ENCODE results near the gene NTM.

Gene NTM

DNA sequence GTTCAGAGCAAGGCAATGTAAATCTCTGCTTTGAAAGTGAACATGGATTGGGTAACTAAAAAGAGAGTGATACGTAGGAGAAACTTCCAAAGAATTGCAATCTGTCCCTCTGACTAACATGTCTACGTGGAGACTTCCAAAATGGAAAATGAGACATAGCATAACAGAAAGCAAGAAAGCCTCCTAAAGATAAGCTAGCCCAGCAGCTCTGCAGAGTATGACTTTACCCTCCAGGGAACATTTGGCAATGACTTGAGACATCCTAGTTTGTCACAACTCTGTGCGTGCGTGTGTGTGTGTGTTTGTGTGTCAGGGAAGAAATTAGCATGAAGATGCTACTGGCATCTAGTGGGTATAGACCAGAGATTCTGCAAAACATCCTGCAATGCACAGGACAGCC lies 817.4 kb downstream of the NTM start:
- no peak for FAIRE-seq

DNA sequence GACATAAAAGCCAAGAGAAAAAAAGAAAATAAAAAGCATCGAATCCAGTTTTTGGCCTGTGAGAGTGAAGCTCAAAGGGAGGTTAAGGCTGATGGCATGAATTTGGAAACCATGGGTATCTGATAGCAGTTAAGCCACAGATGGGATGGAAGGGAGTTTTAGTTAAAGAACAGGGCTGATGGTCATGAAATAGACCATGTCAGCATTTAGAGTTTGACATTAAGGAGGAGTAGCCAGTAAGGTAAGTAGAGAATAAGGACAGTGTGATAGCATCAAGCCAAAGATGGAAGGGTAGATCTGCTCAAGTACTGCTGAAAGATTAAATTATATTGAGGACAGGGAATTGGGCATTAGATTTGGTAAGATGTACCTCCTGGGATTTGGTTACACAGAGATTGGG lies 826.5 kb downstream of the NTM start:
- FAIRE-seq: no peak

DNA sequence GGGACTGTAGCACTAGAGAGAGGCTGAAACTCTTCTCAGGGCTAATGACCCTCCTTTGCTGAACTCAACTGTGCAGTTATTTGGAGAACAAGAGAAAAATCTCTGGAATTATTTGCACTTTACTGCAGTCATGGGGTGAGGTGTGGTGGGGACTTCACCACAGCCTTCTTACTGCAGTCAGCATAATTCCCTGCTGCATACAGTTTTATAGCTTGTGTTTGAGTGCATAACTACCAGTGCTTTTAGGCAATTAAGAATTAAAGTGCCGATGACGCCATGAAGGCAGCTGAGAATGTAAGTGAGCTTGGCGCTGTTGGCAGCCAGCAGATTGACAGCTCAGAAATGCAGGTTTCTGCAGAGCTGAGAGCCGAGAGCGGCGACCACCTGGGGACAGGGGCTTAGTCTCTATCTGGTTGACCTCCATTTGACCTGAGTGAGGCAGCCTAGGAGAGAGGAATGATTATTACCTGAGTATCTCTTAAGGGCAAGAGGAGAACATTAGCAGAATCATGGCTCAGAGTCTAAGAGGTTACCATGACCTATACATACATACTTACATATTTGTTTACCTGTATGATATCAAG lies 830.0 kb downstream of the NTM start:
- no peak for FAIRE-seq

DNA sequence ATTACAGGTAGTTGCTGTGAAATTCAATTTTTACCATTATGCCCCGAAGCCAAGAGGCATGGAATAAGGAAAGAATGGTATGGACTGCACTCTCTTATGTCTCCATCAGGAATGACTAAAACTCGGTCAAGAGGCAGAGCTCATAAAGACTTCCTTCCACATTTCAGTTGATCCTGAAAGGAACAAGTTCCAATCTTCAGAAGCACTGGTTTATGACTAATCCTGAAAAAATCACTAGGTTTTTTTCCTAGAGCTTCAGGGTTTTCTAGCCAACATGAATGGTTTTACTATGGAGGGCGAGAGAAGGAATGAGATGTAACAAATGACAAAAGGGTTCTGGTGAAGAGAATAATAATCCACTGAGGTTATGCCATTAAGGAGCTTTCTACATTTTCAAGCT lies 832.2 kb downstream of the NTM start:
- no peak for FAIRE-seq

DNA sequence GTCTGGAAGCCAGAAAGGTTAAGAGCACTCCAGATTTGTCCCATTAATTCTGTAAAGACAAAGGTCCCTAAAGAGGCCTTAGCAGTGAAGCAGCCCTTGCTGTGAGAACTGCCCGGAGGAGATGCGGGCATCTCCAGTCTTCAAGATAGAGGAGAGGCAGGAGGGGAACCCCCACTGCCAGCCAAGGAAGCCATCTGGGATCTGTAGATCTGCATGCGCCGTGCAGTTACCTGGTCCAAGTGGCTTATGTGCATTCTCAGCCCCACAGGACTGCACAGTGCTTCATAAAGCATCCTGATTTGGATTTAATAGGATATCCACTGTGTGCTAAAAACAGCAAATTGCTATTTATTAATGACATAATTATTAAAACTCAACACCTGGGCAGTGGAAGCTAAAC lies 834.6 kb downstream of the NTM start:
- no peak for FAIRE-seq

DNA sequence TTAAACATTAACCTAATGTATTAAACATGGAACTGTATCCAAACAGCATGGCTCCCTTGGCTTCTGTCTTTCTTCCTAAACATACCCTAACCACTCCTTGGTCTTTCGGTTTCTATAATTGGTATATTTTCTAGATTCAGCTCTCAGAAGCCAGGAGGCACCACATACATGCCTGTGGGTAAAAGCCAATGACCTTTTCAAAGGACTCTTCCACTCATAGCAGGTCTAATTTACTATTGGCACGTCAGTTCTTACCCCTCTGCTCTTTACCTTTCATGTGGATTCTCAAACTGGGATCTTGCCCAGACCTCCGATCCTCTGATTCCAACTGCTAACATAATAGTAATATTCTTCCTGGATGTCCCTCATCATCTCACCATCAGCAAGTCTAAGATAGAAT lies 835.1 kb downstream of the NTM start:
- FAIRE-seq: no peak

DNA sequence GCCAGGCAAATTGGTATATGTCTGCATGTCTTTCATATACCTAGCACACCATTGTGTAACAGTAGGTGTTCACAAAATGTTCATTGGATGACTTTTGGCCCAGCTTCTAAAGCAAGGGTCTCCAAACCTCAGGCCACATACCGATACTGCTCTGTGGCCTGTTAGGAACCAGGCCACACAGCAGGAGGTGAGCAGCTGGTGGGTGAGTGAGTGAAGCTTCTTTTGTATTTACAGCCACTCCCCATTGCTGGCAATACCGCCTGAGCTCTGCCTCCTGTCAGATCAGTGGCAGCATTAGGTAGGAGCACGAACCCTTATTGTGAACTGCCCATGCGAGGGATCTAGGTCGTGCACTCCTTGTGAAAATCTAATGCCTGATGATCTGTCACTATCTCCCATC lies 836.6 kb downstream of the NTM start:
- FAIRE-seq: no peak

DNA sequence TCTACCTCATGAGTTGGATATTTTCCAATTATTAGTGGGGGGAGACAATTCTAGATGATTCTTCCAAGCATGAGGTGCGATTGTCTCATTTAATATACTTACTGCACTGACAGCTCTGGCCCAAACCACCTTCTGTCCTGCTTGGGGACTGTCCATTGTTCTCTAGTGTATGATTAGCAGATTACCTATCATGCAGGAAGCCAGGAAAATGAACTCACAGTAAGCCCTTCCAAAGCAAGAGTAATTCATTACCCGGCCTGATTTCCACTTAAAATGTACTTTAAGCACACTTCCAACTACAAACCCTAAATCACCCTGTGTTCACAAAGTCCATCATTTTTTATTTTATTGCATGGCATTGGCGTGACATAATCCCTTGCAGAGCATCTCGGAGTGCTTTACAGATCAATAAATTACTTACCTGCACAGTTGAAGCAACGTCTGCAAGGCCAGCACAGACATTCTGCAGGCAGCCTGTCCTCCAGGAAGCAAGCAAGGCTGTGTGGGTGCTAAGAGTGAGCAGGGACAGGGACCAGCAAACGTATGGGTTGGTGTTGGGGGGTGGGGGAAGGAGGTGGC lies 838.2 kb downstream of the NTM start:
- FAIRE-seq: no peak

DNA sequence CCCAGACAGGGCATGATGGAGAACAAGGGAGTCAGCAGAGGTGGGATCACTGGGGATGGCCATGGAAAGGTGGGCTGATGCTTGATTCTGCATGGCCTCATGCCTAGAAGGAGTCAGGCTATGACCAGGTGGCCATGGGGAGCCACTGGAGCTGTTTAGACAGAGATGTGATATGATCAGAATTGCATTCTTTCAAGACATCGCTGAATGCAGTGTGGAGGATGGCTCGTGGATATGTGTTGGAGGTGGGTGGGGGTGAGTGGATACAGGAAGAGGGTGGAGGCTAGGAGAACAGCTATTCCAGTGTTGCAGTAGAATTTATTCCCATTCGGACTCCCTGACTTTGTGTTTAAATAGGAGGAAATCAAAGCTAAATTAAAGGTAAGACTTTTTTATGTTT lies 841.1 kb downstream of the NTM start:
- FAIRE-seq: no peak

DNA sequence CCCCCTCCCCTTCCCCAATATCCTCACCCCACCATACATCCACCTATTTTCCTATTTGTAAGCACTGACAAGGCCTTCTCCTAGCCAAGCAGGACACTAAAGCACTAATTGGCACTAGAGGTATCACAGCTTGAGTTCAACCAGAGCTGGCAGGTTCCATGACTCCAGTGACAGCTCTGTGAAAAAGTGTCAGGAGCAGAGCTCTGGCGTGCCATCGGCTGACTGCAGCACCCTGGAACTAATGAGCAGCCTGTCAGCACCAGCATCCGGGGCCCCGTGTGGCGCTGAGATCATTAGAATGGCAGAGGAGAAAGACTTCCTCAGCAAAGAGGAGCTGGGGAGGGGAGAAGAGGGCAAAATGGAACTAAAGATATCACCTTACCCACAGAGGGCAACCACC lies 847.4 kb downstream of the NTM start:
- no peak for FAIRE-seq

DNA sequence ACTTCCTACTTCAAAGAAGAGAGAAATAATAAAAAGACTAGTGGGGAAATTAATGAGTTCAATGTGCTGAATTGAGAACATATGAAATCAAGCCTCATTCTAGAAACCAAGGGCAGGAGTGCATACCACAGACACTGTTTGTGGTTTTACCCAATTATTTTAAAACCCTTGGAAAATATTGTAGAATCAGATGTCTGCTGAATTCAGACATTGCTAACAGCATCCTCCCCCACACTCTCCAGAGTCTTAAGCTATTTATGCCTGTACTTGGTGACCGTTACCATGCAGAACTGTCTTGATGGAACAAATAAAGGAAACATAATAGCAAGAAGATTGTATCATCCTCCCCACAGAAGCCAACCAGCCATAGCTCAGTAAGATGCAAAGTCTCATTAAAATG lies 850.1 kb downstream of the NTM start:
- FAIRE-seq: no peak

DNA sequence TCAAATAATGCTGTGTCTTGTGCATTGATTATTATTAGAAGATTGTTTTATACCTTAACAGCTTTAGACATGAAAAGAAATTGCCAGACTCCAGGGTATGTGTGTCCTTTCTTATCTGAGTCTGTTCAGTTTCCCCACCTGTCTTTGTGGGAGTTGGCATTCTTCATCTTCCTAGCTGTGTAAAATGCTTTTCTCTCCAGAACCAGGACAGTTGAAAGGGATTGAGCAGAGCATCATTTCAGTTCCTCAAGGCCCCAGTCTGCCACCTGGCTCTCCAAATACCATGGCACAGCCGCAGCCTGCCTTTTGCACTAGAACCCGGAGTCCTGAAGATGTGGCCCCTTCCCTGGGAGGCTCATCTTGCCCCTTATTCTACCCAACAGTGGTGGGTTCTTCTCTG lies 851.9 kb downstream of the NTM start:
- FAIRE-seq: no peak

DNA sequence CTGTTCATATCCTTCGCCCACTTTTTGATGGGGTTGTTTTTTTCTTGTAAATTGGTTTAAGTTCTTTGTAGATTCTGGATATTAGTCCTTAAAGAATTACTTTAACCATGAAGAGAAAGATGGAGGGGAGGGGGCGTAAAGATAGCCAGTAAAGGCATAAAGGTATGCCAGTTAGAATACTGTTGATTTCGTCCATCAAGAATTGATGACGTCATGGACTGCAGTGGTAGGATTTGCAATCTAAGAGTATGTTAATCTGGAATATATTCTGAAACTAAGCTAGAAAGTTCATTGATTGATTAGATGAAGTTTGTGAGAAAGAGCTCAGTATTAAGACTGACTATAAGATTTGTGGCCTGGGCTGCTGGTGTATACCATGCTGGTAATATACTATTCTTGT lies 856.1 kb downstream of the NTM start:
- no peak for FAIRE-seq

DNA sequence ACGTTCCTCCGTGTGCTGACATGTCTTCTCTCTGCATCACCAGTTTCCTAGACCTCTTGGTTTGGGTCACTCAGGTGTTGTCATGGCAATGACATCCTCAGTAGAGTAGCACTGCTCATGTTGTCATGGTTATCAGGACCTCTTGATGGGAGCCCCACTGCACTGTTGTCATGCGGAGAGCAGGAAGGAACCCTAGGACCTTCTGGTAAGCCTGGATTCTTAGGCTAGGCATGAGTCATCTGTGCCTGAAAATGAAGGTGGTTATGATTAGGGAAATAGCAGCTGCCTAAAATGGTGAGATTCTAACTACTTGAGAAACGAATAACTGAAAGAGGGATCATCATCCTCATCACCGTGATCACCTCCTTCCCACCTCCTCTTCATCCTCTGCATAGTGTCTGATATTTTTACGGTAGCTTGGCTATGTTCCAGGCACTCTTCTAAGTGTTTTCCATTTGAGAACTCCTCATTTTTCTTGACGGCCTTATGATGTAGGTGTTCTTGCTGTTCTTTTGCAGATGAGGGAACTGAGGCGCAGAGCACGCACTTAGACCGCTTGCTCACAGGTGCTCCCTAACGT lies 858.4 kb downstream of the NTM start:
- FAIRE-seq: no peak

DNA sequence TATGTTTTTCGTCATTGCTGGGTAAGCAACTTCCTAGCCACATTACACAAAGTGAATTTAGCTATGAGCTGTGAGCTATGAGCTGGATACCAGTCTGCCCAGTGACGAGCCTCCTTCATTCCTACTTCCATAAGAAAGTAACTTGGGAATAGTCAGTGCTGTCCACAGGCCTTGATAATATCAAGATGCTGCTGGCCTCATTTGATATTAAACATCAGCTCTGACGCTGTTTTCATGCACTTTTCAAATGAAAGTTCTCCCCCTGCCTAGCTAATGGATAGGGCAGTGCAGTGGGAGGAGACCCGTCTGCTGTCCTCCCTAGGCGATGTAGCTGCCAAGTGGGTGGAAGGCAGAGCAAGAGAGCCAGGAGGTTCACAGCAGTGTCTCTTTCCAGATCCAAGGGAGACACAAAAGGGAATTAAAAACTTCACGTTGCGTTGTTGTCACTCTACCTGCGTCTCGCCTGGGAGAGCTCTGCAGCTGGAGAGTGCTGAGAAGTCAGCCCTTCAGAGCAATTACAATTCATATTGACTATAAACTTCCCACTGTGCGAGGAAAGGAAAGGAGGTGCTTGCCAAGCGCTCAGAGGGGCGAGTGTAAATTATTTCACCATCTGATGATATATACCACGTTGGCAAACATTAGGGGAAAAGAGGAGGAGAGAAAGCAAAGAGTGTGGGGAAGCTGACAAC lies 861.4 kb downstream of the NTM start:
- no peak for FAIRE-seq

DNA sequence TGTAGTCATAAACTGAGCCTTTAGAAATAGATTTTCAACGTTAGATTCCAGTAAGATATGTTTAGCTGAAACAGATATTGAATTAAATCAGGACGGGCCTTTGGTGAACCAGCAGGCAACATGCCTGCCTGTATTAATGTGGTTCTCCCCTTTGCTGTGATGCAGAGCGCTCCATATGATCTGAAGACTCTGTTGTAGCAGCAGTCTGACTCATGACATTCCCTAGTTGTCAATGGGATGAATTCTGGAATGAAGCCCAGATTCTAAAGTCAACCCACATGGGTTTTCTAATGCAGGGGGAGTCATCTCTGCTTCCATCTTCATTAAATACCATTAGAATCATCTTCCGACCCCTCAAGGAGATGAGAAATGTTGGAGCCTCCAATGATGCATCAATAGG lies 864.5 kb downstream of the NTM start:
- no peak for FAIRE-seq

DNA sequence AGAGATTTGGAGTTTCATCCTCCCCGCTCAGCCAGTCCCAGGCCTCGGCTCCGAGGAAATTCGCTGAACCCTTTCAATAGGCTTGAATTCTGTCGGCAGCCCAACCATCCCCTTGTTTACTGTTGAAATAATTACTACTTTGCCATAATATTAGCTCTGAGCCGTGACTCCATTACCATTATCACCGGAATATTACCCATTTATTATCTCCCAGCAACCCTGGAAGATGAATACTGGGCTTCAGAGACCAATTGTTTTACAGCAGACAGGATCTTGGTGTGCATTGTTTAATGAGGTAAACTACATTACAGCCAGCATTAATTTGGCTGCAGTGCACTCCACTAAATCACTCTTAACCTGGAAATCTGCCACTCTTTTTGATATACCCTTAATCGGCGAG lies 867.4 kb downstream of the NTM start:
- FAIRE-seq: no peak

DNA sequence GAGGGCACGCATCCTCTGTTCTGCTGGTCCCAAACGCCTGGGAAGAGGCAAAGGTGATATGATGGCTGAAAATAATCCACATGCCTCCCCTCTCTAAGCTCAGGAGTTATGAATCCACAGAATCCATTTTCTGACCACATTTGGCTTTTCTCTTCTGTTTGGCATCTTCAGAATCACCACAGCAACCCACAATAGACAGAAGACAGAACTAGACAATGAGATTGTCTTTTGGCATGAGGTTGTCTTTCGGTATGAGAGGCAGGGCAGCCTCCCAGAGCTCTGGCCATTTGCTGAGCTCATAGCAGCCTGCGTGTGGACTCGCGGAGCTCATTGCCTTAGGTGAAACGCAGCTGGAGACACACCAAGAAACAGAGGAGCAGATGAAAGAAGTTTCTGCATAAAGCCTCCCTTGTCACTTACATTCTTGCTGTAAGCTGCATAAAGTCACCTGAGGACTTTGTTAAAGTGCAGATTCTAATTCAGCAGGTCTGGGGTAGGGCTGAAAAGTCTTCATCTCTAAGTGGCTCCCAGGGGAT lies 868.0 kb downstream of the NTM start:
- no peak for FAIRE-seq

DNA sequence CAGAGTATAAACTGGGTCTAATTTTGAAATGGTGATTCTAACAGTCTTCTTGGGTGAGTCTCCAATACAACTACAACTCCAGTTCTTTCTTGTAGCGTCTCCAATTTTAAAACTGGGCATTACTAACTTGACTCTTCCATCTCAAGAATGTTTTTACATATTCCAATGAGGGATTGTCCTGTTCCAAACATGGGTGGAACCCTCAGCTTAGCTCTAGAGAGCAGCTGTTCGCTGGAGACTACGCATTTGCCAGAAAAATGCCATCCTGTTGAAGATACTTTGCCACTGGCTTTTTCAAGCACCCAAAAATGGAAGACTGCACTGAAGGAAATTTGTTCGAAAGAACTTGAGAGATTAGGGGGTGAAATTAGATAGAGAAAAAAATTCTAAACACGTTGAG lies 870.0 kb downstream of the NTM start:
- no peak for FAIRE-seq

DNA sequence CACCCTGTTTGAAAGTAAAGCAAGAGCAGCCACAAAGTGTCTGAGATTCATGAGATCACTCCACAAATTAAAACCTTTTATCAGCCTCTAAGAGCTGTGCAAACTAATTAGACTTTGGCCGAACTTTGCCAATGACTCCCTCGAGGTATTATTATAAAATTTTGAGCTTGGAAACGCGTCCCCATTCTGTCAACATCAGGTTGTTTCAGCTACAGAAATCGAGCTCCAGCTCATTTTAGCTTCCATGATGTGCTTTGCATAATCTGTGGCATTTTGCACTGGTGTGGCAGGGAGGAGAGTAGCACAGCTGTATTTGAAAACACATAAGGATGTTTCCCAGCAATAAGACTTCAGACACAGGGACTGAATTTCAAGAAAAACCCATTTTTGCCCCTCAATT lies 872.2 kb downstream of the NTM start:
- no peak for FAIRE-seq

DNA sequence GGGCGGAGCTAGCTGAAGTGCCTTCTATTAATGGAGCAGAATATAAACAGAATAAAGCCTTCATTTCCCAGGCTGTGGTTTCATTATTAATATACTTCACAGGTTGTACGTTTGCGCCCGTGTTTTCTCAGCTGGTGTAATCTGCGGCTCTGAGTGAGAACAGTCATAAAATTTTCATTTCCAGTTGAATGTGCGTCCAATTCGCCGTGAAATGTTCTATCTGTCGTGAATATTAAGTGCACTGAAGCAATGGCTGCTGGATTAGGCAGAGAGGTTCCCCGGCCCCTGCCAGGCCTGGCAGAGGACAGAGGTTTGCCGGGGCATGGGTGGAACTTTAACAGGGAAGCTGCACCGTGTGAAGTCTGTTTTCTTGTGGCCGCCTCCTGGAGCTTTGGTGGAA lies 874.4 kb downstream of the NTM start:
- no peak for FAIRE-seq

DNA sequence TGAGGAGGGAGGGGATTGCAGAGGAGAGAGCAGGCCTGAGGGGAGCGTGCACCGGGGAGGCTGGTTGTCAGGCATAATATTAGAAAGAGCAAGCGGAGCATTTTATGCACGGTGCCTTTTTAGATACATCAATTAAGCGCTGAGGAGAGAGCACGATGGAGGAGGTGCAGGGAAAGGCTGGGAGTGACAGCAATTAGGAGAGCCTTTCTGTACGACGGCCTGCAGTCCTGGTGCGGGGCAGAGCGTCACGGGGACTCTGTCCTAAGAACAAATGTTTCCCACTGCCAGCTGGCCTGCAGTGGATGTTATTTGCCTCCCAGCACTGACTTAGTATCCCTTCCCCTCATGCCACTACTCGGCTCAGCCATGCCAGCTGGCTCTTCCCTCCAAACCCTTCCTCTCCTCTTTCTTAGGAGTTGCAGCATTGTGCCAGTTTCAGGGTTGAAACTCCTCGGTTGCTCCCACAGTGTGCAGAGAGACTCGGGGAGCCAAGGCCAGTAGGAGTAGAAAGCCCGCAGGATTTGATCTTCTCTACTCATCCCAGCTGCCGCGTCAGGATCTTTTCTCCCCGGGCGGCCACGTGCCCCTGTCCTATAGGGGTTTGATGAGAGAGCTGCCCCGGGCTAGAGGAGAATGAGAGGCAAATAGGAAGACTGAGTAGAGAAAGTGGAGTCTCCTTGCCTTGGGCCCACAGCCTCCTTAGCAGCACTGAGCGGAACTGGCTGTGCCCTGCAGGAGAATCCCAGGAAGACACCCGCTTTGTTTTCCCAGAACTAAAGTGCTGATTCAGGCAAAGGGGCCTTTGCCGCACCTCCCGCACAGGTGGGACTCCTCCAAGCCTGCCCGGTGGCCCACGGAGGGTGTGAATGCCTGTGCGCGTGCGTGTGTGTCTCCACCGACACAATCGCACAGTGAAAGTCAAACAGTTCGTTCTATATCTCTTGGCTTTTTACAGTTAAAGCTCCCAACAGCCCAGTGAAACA lies 875.3 kb downstream of the NTM start:
- FAIRE-seq: no peak

DNA sequence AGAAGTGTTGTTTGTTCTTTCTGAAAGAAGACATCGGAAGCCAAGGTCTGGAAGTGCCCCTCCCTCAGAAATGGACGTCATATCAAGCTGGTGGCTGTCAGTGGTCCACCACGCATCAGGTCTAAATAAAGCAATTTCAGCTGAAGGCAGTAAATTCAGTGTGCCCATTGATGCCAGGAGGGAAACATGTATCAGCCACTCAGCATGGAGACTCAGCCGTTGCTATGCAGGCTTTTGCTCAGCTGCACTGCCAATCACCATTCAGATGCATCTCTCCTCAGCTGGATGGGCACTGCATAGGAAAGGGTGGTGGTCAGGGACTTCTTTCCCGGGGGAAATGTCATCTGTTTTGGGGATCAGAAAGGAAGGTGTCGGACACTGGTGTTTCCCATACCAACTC lies 878.2 kb downstream of the NTM start:
- FAIRE-seq: no peak
